Caco-2 (cell line): Measurements from ENCODE around the gene ST6GAL1. TPM values are rescaled to one million over a fixed set of nuclear protein-coding genes. Genes with fewer than 3 reads are reported as not detected.

ENCODE experiments used
- BruUV-seq: library from RNA; stranded (reverse); fragments of 400-500 nt; replicated peaks from 2 replicates; lab custom pipeline; 2021; lab: Mats Ljungman, UMichigan
- CTCF ChIA-PET: fragments of 300-600 bp; sonication (Branson Sonifier 250); formaldehyde crosslinking; loops from one replicate; lab custom pipeline; 2022; ENCODE audit warnings: antibody characterized with exemption; lab: Charles Lee
- POLR2A ChIA-PET: fragments of 300-600 bp; sonication (Branson Sonifier 250); formaldehyde crosslinking; loops from one replicate; lab custom pipeline; 2022; ENCODE audit warnings: antibody characterized with exemption; lab: Charles Lee
- DNase-seq, 2 experiments: peaks; one replicate each; pipeline versions ENCODE4 v3.0.0 to v3.0.0-alpha.2; 2020 to 2022
- H3K27me3 ChIP-seq: replicated peaks from 2 replicates; pipeline ENCODE4 v1.6.0; 2011; ENCODE audit warnings: low read length; ENCODE audit not compliant: control insufficient read depth, insufficient read depth
- H3K36me3 ChIP-seq: 2 replicates; pipeline ENCODE4 v1.5.1; 2011; ENCODE audit warnings: low read length; ENCODE audit not compliant: control insufficient read depth, insufficient read depth
- H3K4me1 ChIP-seq: fragments of 250-450 bp; sonication (Bioruptor Pico); 2 replicates; pipeline ENCODE4 v1.5.1; 2020; ENCODE audit warnings: mild to moderate bottlenecking
- H3K4me3 ChIP-seq: 2 replicates; pipeline ENCODE4 v1.5.1; 2011; ENCODE audit warnings: low read depth, mild to moderate bottlenecking, control low read depth, low read length
- H3K9me3 ChIP-seq: fragments of 250-450 bp; sonication (Bioruptor Pico); 2 replicates; pipeline ENCODE4 v1.5.1; 2020; ENCODE audit warnings: mild to moderate bottlenecking, moderate library complexity
- H3K27ac Mint-ChIP-seq: one replicate; pipeline ENCODE4 v1.8.0; 2022; ENCODE audit warnings: mixed read lengths; ENCODE audit not compliant: unreplicated experiment
- H3K27me3 Mint-ChIP-seq: one replicate; pipeline ENCODE4 v1.8.0; 2022; ENCODE audit warnings: mixed read lengths; ENCODE audit not compliant: insufficient read depth, unreplicated experiment
- H3K36me3 Mint-ChIP-seq: one replicate; pipeline ENCODE4 v1.8.0; 2022; ENCODE audit warnings: mild to moderate bottlenecking, mixed read lengths; ENCODE audit not compliant: insufficient read depth, unreplicated experiment
- H3K4me1 Mint-ChIP-seq: one replicate; pipeline ENCODE4 v1.8.0; 2022; ENCODE audit warnings: low read depth, mixed read lengths; ENCODE audit not compliant: unreplicated experiment
- H3K4me3 Mint-ChIP-seq: one replicate; pipeline ENCODE4 v1.8.0; 2022; ENCODE audit warnings: mild to moderate bottlenecking, moderate library complexity, mixed read lengths; ENCODE audit not compliant: unreplicated experiment
- H3K9me3 Mint-ChIP-seq: one replicate; pipeline ENCODE4 v1.8.0; 2022; ENCODE audit warnings: mixed read lengths; ENCODE audit not compliant: unreplicated experiment
- intact Hi-C: fragments of 100-400 bp; cut with micrococcal nuclease; formaldehyde crosslinking; loops from one replicate; pipeline ENCODE4 v1.10.0; 2022; ENCODE audit not compliant: unreplicated experiment
- total RNA-seq: library from RNA; stranded (reverse); gene quantifications from 2 replicates; pipeline ENCODE4 v1.2.3, GENCODE V29; 2022
- TF ChIP-seq, protein P1 (sequence below), 2 experiments: fragments of 200-600 bp in 1 of 2; IDR thresholded peaks; 1 replicate in 1 of 2; 2 replicates in 1 of 2; pipeline versions ENCODE4 v1.5.1 to v1.8.0; 2011 to 2022; ENCODE audit warnings: antibody characterized with exemption in 1 of 2, control low read depth in 1 of 2, inconsistent platforms in 1 of 2, low read depth in 1 of 2, low read length in 1 of 2, mild to moderate bottlenecking in 1 of 2, moderate library complexity in 1 of 2; ENCODE audit not compliant: insufficient read depth in 1 of 2, severe bottlenecking in 1 of 2, unreplicated experiment in 1 of 2

Gene ST6GAL1
- total RNA-seq, 1 experiment from 2014 or later = 34.6 TPM

DNA sequence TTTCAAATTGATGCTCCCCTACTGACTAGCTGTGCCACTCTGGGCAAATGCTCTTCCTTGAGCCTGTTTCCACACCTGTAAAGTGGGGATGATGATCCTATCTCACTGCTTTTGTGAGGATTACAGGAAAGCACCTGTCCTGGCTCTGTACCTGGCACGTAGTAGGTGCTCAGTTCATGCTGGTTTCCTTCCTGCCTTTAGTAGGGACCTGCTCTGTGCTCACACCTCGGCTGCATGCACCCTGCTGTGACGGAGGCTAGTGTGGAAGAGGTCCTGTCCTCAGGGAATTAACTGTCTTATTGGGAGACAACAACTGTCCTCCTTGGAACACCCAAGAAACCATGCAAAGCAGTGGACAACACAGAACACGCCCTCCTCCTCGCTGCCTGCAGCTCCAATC, 147.2 kb downstream of the ST6GAL1 start:
- ChIA-PET CTCF (no interaction called here), POLR2A (no interaction called here)
- peaks cover 6% of the 10 kb centered on the region for H3K4me1 ChIP-seq
- no peaks in the 10 kb centered on the region for H3K27me3 ChIP-seq
- BruUV-seq = no TSS peak
- 0 out of 2 replicates have a peak, but pooled peaks cover 1% of the 10 kb centered on the region for H3K36me3 ChIP-seq
- no peak overlapping the region for H3K4me3 ChIP-seq
- no peaks in the 10 kb centered on the region for H3K9me3 Mint-ChIP-seq
- H3K27me3 Mint-ChIP-seq = no peaks in the 10 kb centered on the region
- H3K4me3 Mint-ChIP-seq = no peak overlapping the region
- no peak overlapping the region for H3K27ac Mint-ChIP-seq
- intact Hi-C loops = no loop called here
- peaks cover 5% of the 10 kb centered on the region for H3K36me3 Mint-ChIP-seq
- no peak for DNase-seq
- no peaks in the 10 kb centered on the region for H3K4me1 Mint-ChIP-seq
- TF ChIP-seq, protein P1, sequence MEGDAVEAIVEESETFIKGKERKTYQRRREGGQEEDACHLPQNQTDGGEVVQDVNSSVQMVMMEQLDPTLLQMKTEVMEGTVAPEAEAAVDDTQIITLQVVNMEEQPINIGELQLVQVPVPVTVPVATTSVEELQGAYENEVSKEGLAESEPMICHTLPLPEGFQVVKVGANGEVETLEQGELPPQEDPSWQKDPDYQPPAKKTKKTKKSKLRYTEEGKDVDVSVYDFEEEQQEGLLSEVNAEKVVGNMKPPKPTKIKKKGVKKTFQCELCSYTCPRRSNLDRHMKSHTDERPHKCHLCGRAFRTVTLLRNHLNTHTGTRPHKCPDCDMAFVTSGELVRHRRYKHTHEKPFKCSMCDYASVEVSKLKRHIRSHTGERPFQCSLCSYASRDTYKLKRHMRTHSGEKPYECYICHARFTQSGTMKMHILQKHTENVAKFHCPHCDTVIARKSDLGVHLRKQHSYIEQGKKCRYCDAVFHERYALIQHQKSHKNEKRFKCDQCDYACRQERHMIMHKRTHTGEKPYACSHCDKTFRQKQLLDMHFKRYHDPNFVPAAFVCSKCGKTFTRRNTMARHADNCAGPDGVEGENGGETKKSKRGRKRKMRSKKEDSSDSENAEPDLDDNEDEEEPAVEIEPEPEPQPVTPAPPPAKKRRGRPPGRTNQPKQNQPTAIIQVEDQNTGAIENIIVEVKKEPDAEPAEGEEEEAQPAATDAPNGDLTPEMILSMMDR (IDR thresholded peaks at IDR 0.05; ENCODE audit: insufficient read depth in 1 of 2, low read depth in 1 of 2, low read length in 1 of 2, severe bottlenecking in 1 of 2, unreplicated experiment in 1 of 2) = no peak
- H3K9me3 ChIP-seq = no peaks in the 10 kb centered on the region

DNA sequence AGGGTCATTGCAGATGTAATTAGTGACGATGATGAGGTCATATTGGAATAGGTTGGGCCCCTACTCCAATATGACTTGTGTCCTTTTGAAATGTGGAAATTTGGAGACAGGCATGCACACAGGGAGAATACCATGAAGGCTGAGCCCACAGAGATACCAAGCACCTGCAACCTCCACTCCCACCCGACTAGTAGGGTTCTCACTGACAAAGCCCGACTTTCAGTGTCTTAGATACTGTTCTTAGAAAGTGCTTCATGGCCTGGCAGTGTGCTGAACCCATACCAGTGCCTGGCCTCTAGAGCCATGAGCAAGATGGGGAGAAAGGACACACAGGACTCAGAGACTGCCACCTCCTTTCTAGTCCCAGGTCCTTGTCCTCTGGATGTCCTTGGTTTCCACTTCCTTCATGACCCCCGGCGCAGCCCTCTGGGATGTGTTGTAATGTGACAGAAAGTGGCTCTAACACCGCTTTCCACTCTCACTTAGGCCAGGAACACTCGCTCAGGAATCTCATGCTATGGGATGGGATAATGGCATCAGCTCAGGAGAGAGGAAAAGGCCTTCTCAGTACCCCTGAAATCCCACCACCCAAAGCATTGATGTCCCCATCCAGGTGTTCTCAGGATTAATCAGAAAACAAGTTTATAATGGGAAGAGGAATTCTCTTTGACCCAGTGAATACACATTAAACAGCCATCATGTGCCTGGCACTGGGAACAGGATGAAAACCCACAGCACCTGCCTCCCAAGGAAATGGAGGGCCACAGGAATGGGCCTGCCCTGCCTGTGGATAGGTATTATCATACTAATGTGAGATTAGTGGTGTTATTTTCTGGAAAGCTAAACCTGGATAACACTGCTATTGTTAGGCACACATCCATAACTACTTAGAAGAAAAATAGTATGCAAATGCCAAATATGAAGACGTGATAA, 149.0 kb downstream of the ST6GAL1 start:
- H3K9me3 Mint-ChIP-seq = no peaks in the 10 kb centered on the region
- DNase-seq = no peak
- Histone ChIP-seq H3K27me3 (no peaks in the 10 kb centered on the region), H3K4me1 (no peaks in the 10 kb centered on the region), H3K36me3 (no peaks in the 10 kb centered on the region), H3K9me3 (no peaks in the 10 kb centered on the region), H3K4me3 (no peak overlapping the region)
- TF ChIP-seq, protein P1 (IDR thresholded peaks at IDR 0.05; ENCODE audit: insufficient read depth in 1 of 2, low read depth in 1 of 2, low read length in 1 of 2, severe bottlenecking in 1 of 2, unreplicated experiment in 1 of 2) = no peak
- POLR2A ChIA-PET = no interaction called here
- H3K27me3 Mint-ChIP-seq = no peaks in the 10 kb centered on the region
- no peak overlapping the region for H3K27ac Mint-ChIP-seq
- no peaks in the 10 kb centered on the region for H3K4me1 Mint-ChIP-seq
- H3K4me3 Mint-ChIP-seq = no peak overlapping the region
- no TSS peak for BruUV-seq
- H3K36me3 Mint-ChIP-seq = peaks cover 5% of the 10 kb centered on the region
- intact Hi-C loops = no loop called here
- CTCF ChIA-PET = no interaction called here

DNA sequence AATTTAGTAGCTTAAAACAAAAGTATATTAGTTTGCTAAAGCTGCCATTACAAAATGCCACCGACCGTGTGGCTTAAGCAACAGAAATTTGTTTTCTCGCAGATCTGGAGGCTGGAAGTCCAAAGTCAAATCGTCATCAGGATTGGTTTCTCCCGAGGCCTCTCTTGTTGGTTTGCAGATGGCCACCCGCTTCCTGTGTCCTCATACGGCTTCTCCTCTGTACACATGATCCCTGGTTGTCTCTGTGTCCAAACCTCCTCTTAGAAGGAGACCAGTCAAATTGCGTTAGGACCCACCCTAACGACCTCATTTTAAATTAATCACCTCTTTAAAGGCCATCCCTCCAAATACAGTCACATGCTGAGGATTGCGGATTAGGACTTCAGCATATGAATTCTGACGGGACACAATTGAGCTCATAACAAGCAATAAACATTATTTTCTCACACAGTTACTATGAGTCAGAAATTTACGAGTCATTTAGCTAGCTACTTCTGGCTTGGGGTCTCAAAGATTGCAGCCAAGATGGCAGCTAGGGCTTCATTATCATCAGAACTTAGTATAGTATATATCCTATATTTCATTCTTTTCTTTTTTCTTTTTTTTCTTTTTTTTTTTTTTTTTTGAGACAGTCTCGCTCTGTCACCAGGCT, 150.6 kb downstream of the ST6GAL1 start:
- no peaks in the 10 kb centered on the region for H3K9me3 Mint-ChIP-seq
- Histone ChIP-seq H3K4me3 (no peak overlapping the region), H3K9me3 (no peaks in the 10 kb centered on the region), H3K4me1 (no peaks in the 10 kb centered on the region), H3K27me3 (no peaks in the 10 kb centered on the region), H3K36me3 (no peaks in the 10 kb centered on the region)
- intact Hi-C loops = no loop called here
- no peaks in the 10 kb centered on the region for H3K4me1 Mint-ChIP-seq
- DNase-seq = no peak
- POLR2A ChIA-PET = no interaction called here
- BruUV-seq = no TSS peak
- TF ChIP-seq, protein P1 (IDR thresholded peaks at IDR 0.05; ENCODE audit: insufficient read depth in 1 of 2, low read depth in 1 of 2, low read length in 1 of 2, severe bottlenecking in 1 of 2, unreplicated experiment in 1 of 2) = no peak
- H3K27ac Mint-ChIP-seq = no peak overlapping the region
- H3K27me3 Mint-ChIP-seq = no peaks in the 10 kb centered on the region
- CTCF ChIA-PET = no interaction called here
- H3K4me3 Mint-ChIP-seq = no peak overlapping the region
- peaks cover 5% of the 10 kb centered on the region for H3K36me3 Mint-ChIP-seq
